Left ventricle myocardium inferior (tissue), 1 donor: Measurements from ENCODE around the gene STX5. TPM values are rescaled to one million over a fixed set of nuclear protein-coding genes. Genes with fewer than 3 reads are reported as not detected.
"Not testable (repeated sequence)": the region's sequence is repeated elsewhere in the genome, so short reads cannot be mapped to it uniquely, and the experiment has no call there.

Experiments used
- DNase-seq: peaks from one replicate; pipeline ENCODE4 v3.0.0-alpha.2; 2020
- H3K27ac ChIP-seq: fragments of 200-600 bp; replicated peaks from 2 replicates; pipeline ENCODE4 v1.8.0; 2021
- H3K27me3 ChIP-seq: fragments of 200-600 bp; 2 replicates; pipeline ENCODE4 v1.8.0; 2021; ENCODE audit warnings: low read depth
- H3K36me3 ChIP-seq: fragments of 200-600 bp; 2 replicates; pipeline ENCODE4 v1.8.0; 2021
- H3K4me1 ChIP-seq: fragments of 200-600 bp; 2 replicates; pipeline ENCODE4 v1.8.0; 2021
- H3K4me3 ChIP-seq: fragments of 200-600 bp; 2 replicates; pipeline ENCODE4 v1.8.0; 2021; ENCODE audit warnings: mild to moderate bottlenecking, moderate library complexity
- H3K9me3 ChIP-seq: fragments of 200-600 bp; replicated peaks from 2 replicates; pipeline ENCODE4 v1.8.0; 2021
- intact Hi-C: fragments of 100-400 bp; cut with micrococcal nuclease; formaldehyde crosslinking; loops from one replicate; pipeline ENCODE4 v1.11.0; 2022
- total RNA-seq: library from RNA; stranded (reverse); fragmentation: NEBNext Ultra II Directional; extraction: Animal tissue kit (Norgen Biotek cat#: 25700); gene quantifications from one replicate; pipeline ENCODE4 v1.2.1, GENCODE V29; 2021
- TF ChIP-seq, protein P1 (sequence below): fragments of 200-600 bp; IDR thresholded peaks from 2 replicates; pipeline ENCODE4 v1.8.0; 2021; ENCODE audit warnings: antibody characterized with exemption, mild to moderate bottlenecking, borderline replicate concordance
- donor health status: DM: no; HTN: yes; CAD: no; lungs with severe emphysema.

Gene STX5
- total RNA-seq, 1 donor from 2014 or later, result 16.7 TPM

DNA sequence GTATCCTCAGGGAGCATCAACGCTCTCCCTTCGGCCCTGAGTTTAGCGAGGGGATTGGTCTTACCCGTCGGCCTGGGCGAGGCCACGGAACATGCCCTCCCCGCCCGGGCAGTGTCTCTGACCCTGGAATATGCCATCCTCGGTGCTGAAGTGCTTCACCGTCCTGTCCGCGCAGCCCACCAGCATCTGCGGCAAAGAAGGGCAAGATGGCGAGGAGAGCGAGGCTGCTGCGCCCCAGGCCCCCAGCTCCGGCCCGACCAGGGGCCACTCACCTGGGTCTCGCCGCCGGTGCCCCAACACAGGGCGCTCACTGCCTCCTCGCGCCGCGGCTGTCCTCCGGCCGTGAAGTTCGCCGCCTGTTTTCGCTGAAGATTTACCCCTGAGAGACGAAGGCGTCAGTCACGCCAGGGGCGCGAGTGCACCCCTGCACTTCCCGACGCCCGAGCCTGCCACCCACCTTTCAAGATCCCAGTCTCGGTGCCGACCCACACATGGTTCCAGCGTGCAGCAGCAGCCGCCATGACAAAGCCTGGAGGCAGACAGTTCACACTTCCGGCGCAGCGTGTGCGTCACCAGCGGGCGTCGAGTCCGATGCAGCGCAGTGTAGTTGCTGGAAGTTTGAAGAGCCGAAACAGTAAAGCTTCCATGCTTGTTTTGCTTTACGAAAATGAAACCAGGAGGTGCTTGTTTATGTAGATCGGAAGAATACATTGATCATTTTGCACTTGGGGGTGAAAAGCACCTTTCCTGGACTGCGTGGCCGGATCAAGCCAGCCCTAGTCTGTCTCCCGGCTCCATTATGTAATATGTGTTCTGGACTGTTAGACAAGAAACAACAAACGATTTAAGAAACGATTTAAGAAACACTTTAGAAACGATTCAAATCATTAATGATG lies 7.4 kb upstream of the STX5 start, which contains the start of gene WDR74:
Gene WDR74, minus strand, starts transcription at position 541 of the 896 bp plus-strand sequence. Its CDS starts 20 bp downstream, at position 521.
- Histone ChIP-seq H3K4me3 (peak within 1 kb of the TSS; percentile 95), H3K4me1 (peaks cover 43% of the 10 kb centered on the region), H3K36me3 (peaks cover 28% of the 10 kb centered on the region), H3K27ac (peak within 1 kb of the TSS; percentile 99), H3K9me3 (no peaks in the 10 kb centered on the region), H3K27me3 (no peaks in the 10 kb centered on the region)
- intact Hi-C loops, result loop anchor here (10.0 kb wide), 1 partner anchor 114 kb away; the partner anchor contains the start of genes HNRNPUL2 and TTC9C
- TF ChIP-seq, protein P1, sequence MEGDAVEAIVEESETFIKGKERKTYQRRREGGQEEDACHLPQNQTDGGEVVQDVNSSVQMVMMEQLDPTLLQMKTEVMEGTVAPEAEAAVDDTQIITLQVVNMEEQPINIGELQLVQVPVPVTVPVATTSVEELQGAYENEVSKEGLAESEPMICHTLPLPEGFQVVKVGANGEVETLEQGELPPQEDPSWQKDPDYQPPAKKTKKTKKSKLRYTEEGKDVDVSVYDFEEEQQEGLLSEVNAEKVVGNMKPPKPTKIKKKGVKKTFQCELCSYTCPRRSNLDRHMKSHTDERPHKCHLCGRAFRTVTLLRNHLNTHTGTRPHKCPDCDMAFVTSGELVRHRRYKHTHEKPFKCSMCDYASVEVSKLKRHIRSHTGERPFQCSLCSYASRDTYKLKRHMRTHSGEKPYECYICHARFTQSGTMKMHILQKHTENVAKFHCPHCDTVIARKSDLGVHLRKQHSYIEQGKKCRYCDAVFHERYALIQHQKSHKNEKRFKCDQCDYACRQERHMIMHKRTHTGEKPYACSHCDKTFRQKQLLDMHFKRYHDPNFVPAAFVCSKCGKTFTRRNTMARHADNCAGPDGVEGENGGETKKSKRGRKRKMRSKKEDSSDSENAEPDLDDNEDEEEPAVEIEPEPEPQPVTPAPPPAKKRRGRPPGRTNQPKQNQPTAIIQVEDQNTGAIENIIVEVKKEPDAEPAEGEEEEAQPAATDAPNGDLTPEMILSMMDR, result no peak
- DNase-seq, result peak; percentile 93

DNA sequence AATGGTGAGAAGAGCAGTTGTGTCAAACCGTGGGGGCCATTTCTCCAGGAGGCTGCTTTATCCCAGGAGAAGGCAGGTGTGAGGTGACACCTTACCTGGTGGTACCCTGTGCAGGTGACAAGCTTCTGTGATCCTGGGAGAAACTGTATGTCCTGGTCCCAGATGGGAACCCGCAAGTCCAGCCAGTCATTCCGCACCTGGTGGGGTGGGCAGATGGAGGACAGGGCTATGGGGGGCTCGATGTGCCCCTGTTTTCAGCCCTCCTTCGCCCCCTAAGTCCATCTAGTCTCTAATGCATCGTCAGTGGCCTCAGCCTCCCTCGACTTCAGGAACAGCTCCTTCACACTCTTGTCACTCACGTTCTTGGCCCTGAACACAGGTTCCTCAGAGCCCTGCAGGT lies 3.5 kb upstream of the STX5 start:
- H3K9me3 ChIP-seq, result no peaks in the 10 kb centered on the region
- TF ChIP-seq, protein P1, result no peak
- DNase-seq, result no peak
- peaks cover 39% of the 10 kb centered on the region for H3K36me3 ChIP-seq
- no peak overlapping the region for H3K27ac ChIP-seq
- H3K4me1 ChIP-seq, result peaks cover 54% of the 10 kb centered on the region
- no peaks in the 10 kb centered on the region for H3K27me3 ChIP-seq
- H3K4me3 ChIP-seq, result no peak overlapping the region
- intact Hi-C loops, result loop anchor here (10.0 kb wide), 1 partner anchor 111 kb away; the partner anchor contains the start of genes HNRNPUL2 and TTC9C

DNA sequence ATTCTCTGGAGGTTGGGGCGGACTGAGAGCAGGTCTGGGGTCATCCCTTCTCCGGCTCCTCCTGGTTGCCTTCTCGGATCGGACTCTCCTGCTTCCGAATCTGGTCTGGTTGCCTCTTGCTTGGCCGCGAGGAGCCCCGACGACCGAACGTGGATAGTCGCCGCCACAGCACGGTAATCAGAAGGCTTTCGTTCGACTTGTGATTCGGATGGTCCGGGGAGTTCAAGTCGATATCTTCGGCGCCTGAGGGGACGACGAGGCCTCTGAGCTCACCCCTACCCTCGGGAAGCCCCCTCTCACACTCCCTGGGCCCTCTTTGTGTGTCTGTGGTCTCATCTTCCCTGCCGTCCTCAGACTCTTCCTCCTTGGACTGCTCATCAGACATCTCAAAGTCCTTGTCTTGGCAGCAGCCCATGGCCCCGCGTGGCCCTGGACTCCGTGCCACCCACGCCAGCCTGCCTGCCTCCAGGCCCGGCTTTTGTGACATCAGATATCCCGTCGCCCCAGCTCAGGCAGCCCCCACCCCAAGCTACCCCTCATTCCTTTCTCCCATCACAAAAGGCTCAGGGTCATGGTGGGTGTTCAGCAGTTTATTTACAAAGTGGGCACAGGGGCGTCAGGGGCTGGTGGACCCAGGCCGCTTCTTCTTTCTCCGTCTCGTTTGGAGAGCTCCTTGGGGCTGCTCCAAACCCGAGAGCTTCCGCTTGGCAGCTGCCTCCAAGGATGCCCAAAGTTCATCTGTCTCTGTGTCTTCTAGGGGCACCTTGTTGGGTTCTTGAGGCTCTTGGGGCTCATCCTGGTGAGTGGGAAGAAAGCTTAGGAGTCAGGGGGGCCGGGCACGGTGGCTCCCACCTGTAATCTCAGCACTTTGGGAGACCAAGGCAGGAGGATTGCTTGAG lies 734 bp upstream of the STX5 start, which contains the start of gene TEX54:
Gene TEX54, minus strand, starts transcription at position 506 of the 899 bp plus-strand sequence.
- H3K4me1 ChIP-seq, result peaks cover 55% of the 10 kb centered on the region
- H3K27ac ChIP-seq, result peak within 1 kb of the TSS; percentile 96
- H3K9me3 ChIP-seq, result no peaks in the 10 kb centered on the region
- TF ChIP-seq, protein P1, result no peak
- no peaks in the 10 kb centered on the region for H3K27me3 ChIP-seq
- peak within 1 kb of the TSS; percentile 78 for H3K4me3 ChIP-seq
- intact Hi-C loops, result loop anchor here (10.0 kb wide), 1 partner anchor 108 kb away; the partner anchor contains the start of genes HNRNPUL2 and TTC9C
- peaks cover 62% of the 10 kb centered on the region for H3K36me3 ChIP-seq
- no peak for DNase-seq

DNA sequence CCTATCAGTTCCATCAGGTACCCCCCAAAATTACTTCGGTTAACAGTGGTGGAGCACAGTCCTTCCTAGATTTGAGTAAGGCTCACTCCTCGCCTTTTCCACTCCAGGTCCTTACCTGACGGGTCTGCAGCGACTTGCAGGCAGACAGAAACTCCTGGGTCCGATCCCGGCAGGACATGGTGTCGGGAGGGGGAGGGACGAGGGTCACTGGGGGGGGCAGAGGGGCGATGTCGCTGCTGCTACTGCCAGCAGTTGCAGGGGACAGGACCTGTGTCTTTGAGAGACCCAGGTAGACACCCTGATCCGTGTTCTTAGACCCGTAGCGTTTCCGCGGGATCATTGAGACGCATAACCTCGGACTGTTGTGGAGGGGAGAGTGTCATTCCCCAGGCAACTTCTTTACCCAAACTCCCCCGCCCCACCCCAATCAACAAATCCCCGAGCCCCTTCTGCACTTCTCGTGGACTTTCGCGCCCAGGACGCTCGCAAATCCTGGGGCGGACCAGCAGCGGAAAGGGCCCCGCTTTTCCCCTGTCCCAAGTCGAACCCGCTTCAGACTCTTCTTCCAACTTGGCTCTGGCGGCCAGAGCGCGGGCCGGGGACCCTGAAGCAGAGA lies 839 bp downstream of the STX5 start:
- H3K4me1 ChIP-seq, result peaks cover 57% of the 10 kb centered on the region
- intact Hi-C loops, result loop anchor here (10.0 kb wide), 1 partner anchor 106 kb away; the partner anchor contains the start of genes HNRNPUL2 and TTC9C

DNA sequence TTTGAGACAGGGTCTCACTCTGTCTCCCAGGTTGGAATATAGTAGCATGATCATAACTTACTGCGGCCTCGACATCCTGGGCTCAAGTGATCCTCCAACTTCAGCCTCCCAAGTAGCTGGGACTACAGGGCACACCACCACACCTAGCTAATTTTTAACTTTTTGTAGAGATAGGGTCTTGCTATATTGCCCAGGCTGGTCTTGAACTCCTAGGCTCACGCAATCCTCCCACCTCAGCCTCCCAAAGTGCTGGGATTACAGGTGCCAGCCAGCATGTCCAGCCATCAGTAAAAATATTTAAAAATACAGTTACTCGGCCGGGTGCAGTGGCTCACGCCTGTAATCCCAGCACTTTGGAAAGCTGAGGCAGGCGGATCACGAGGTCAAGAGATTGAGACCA lies 3.7 kb downstream of the STX5 start:
- H3K27me3 ChIP-seq, intact Hi-C loops, H3K9me3 ChIP-seq, DNase-seq, H3K27ac ChIP-seq, H3K4me3 ChIP-seq: not testable (repeated sequence)
- Histone ChIP-seq H3K4me1 (peaks cover 49% of the 10 kb centered on the region), H3K36me3 (peaks cover 68% of the 10 kb centered on the region)

More for the DNA sequence above, 839 bp downstream of the STX5 start:
- no peaks in the 10 kb centered on the region for H3K9me3 ChIP-seq
- DNase-seq, result no peak
- H3K27ac ChIP-seq, result peak overlapping the region; percentile 96
- TF ChIP-seq, protein P1, result no peak
- peak overlapping the region; percentile 78 for H3K4me3 ChIP-seq
- H3K36me3 ChIP-seq, result peaks cover 66% of the 10 kb centered on the region
- no peaks in the 10 kb centered on the region for H3K27me3 ChIP-seq
